NCI-H2196 treated with DMSO at 0.1 percent for 48 hours (cell line): ENCODE results near the gene RNF187.
A peak's percentile ranks its signal among the peaks of the same experiment; 100 is the strongest.
"Not testable (repeated sequence)": the region's sequence is repeated elsewhere in the genome, so short reads cannot be mapped to it uniquely, and the experiment has no call there.

Experiments
- DNase-seq: peaks from one replicate; lab custom pipeline; 2025; ENCODE audit not compliant: unreplicated experiment; lab: John Stamatoyannopoulos, UW

Gene RNF187

GRCh38 chr1:228486596-228487335 lies 416 bp upstream of the RNF187 start:
- peak; percentile 82 for DNase-seq

GRCh38 chr1:228488125-228488817 lies 1.1 kb downstream of the RNF187 start:
- no peak for DNase-seq

- no peak for DNase-seq
These were observed 1.9 kb downstream of the RNF187 start for GRCh38 chr1:228488818-228489674.

GRCh38 chr1:228490120-228491078 lies 3.2 kb downstream of the RNF187 start:
- DNase-seq: peak; percentile 82

- DNase-seq: no peak
These were observed 6.2 kb downstream of the RNF187 start for GRCh38 chr1:228493141-228494043.

- DNase-seq: no peak
These were observed 6.8 kb downstream of the RNF187 start for GRCh38 chr1:228494044-228494353.

GRCh38 chr1:228494391-228494790 lies 7.2 kb downstream of the RNF187 start:
- no peak for DNase-seq

- DNase-seq: no peak
These were observed 8.0 kb downstream of the RNF187 start for GRCh38 chr1:228494970-228495853.

GRCh38 chr1:228496084-228496483 lies 8.9 kb downstream of the RNF187 start:
- DNase-seq: no peak

- DNase-seq: no peak
These were observed 9.3 kb downstream of the RNF187 start for GRCh38 chr1:228496494-228496893.

- DNase-seq: no peak
These were observed 10.0 kb downstream of the RNF187 start for GRCh38 chr1:228497206-228497605.

GRCh38 chr1:228497817-228498216 lies 10.6 kb downstream of the RNF187 start:
- no peak for DNase-seq

- DNase-seq: no peak
These were observed 13.1 kb downstream of the RNF187 start for GRCh38 chr1:228500143-228500734.

GRCh38 chr1:228500901-228501871 lies 14.0 kb downstream of the RNF187 start:
- peak; percentile 59 for DNase-seq

- no peak for DNase-seq
These were observed 15.3 kb downstream of the RNF187 start for GRCh38 chr1:228502522-228502921.

- not testable (repeated sequence) for DNase-seq
These were observed 18.8 kb downstream of the RNF187 start for GRCh38 chr1:228505944-228506343.
